NT2/D1 (cell line): ENCODE measurements around the gene PTPRT.

Experiments used
- SUZ12 ChIP-seq: IDR thresholded peaks from 2 replicates; pipeline ENCODE4 v1.6.1; 2011; ENCODE audit not compliant: insufficient read length, insufficient read depth; ENCODE audit errors: extremely low read depth
- YY1 ChIP-seq: IDR thresholded peaks from 2 replicates; pipeline ENCODE4 v1.6.1; 2011; ENCODE audit not compliant: insufficient read length, insufficient read depth

GRCh38 chr20:43015566-43015965, 174.1 kb downstream of the PTPRT start:
- TF ChIP-seq YY1 (no peak), SUZ12 (no peak)
